A673 (cell line): ENCODE results near the gene GPS1. TPM values are rescaled to one million over a fixed set of nuclear protein-coding genes. Genes with fewer than 3 reads are reported as not detected.
A peak's percentile ranks its signal among the peaks of the same experiment; 100 is the strongest.

Source experiments
- BruUV-seq: library from RNA; stranded (reverse); fragments of 400-500 nt; replicated peaks from 2 replicates; lab custom pipeline; 2021; lab: Mats Ljungman, UMichigan
- CTCF ChIA-PET: fragments of 300-600 bp; sonication (Branson Sonifier 250); formaldehyde crosslinking; loops from one replicate; lab custom pipeline; 2022; ENCODE audit warnings: antibody characterized with exemption; lab: Charles Lee
- POLR2A ChIA-PET: fragments of 300-600 bp; sonication (Branson Sonifier 250); formaldehyde crosslinking; loops from one replicate; lab custom pipeline; 2022; ENCODE audit warnings: antibody characterized with exemption; ENCODE audit not compliant: low non-redundant PET; lab: Charles Lee
- DNase-seq: peaks from one replicate; pipeline ENCODE4 v3.0.0-alpha.2; 2015; ENCODE audit warnings: low spot score
- H3K27ac ChIP-seq: fragments of 200-600 bp; sonication (generic); 2 replicates; pipeline ENCODE4 v1.5.1; 2016; ENCODE audit warnings: mixed run types, low read depth, mild to moderate bottlenecking, mixed read lengths, antibody characterized with exemption, low read length; ENCODE audit not compliant: poor library complexity, severe bottlenecking
- H3K27me3 ChIP-seq: fragments of 200-600 bp; sonication (generic); replicated peaks from 2 replicates; pipeline ENCODE4 v1.6.1; 2017; ENCODE audit warnings: mixed run types, low read depth, mild to moderate bottlenecking, mixed read lengths, antibody characterized with exemption, low read length; ENCODE audit not compliant: insufficient read depth, poor library complexity
- H3K36me3 ChIP-seq: fragments of 200-600 bp; sonication (generic); 2 replicates; pipeline ENCODE4 v1.6.1; 2016; ENCODE audit warnings: mixed run types, mild to moderate bottlenecking, mixed read lengths, antibody characterized with exemption, low read length; ENCODE audit not compliant: insufficient read depth, poor library complexity, severe bottlenecking
- H3K4me1 ChIP-seq: fragments of 200-600 bp; sonication (generic); 2 replicates; pipeline ENCODE4 v1.6.1; 2017; ENCODE audit warnings: mixed run types, mild to moderate bottlenecking, mixed read lengths, antibody characterized with exemption, low read length; ENCODE audit not compliant: insufficient read depth, poor library complexity, severe bottlenecking
- H3K4me3 ChIP-seq: fragments of 200-600 bp; sonication (generic); 2 replicates; pipeline ENCODE4 v1.5.1; 2016; ENCODE audit warnings: low read depth, mixed run types, mild to moderate bottlenecking, mixed read lengths, low read length; ENCODE audit not compliant: poor library complexity, severe bottlenecking
- H3K9me3 ChIP-seq: fragments of 200-600 bp; sonication (generic); 2 replicates; pipeline ENCODE4 v1.6.1; 2016; ENCODE audit warnings: mixed run types, low read depth, mild to moderate bottlenecking, mixed read lengths, antibody characterized with exemption, low read length; ENCODE audit not compliant: poor library complexity, severe bottlenecking
- EZH2 ChIP-seq: fragments of 200-600 bp; sonication (generic); IDR thresholded peaks from 2 replicates; pipeline ENCODE4 v1.6.1; 2017; ENCODE audit warnings: borderline replicate concordance, low read depth, mild to moderate bottlenecking, mixed read lengths, antibody characterized with exemption, low read length; ENCODE audit not compliant: poor library complexity, severe bottlenecking
- intact Hi-C: fragments of 100-400 bp; cut with micrococcal nuclease; formaldehyde crosslinking; loops from one replicate; pipeline ENCODE4 v1.10.0; 2022; ENCODE audit not compliant: unreplicated experiment
- total RNA-seq: library from RNA; stranded (reverse); gene quantifications from 2 replicates; pipeline ENCODE4 v1.2.3, GENCODE V29; 2021
- TF ChIP-seq, protein P1 (sequence below): fragments of 300-800, 200-600 bp; sonication (generic); conservative IDR thresholded peaks from 2 replicates; pipeline ENCODE4 v1.5.1; 2017; ENCODE audit warnings: low read depth, mild to moderate bottlenecking, antibody characterized with exemption, low read length, moderate library complexity, mixed read lengths

GPS1 gene
- total RNA-seq, 1 experiment from 2014 or later: 162 TPM

DNA sequence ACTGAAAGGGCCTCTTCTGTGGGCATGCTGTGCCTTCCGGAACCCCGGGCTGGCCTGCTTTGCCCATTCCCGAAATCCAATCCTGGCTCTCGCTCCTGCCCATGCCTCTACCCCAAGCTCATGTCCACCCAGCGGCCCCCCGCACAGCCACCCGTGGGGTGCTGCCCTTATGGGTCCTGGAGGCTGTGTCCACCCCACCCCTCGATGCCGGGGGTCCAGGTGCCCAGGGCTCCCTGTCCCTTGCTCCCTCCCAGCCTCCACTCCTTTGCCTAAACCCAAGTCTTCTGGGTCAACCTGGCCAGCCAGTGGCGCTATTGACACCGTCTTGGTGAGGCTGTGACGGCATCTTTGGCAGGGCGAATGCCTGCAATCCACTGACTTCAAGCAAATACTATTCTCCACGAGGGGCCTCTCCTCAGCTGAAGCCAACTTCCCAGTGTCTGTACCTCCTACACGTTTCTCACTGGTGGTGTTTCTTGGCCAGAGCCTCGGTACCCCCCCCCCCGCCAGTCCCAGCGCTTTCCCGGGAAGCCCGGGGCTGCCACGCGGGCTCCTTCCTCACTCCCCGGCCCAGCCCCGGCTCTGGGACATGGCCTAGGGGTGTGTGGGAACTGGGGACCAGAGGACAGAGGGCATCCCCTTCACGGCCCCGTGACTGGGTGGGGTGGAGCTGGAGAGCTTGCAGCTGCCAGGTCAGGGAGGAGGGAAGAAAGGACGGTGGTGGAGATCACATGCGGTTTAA is 26.1 kb downstream of the GPS1 start:
- POLR2A ChIA-PET: no interaction called here
- H3K27ac ChIP-seq: peak overlapping the region; percentile 2
- H3K27me3 ChIP-seq: no peaks in the 10 kb centered on the region
- peaks cover 55% of the 10 kb centered on the region for H3K36me3 ChIP-seq
- CTCF ChIA-PET: no interaction called here
- H3K4me3 ChIP-seq: no peak overlapping the region
- H3K4me1 ChIP-seq: no peaks in the 10 kb centered on the region
- intact Hi-C loops: no loop called here
- no peaks in the 10 kb centered on the region for H3K9me3 ChIP-seq
- no peak for TF ChIP-seq EZH2
- TF ChIP-seq, protein P1, sequence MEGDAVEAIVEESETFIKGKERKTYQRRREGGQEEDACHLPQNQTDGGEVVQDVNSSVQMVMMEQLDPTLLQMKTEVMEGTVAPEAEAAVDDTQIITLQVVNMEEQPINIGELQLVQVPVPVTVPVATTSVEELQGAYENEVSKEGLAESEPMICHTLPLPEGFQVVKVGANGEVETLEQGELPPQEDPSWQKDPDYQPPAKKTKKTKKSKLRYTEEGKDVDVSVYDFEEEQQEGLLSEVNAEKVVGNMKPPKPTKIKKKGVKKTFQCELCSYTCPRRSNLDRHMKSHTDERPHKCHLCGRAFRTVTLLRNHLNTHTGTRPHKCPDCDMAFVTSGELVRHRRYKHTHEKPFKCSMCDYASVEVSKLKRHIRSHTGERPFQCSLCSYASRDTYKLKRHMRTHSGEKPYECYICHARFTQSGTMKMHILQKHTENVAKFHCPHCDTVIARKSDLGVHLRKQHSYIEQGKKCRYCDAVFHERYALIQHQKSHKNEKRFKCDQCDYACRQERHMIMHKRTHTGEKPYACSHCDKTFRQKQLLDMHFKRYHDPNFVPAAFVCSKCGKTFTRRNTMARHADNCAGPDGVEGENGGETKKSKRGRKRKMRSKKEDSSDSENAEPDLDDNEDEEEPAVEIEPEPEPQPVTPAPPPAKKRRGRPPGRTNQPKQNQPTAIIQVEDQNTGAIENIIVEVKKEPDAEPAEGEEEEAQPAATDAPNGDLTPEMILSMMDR: no peak
- no TSS peak for BruUV-seq
- no peak for DNase-seq

DNA sequence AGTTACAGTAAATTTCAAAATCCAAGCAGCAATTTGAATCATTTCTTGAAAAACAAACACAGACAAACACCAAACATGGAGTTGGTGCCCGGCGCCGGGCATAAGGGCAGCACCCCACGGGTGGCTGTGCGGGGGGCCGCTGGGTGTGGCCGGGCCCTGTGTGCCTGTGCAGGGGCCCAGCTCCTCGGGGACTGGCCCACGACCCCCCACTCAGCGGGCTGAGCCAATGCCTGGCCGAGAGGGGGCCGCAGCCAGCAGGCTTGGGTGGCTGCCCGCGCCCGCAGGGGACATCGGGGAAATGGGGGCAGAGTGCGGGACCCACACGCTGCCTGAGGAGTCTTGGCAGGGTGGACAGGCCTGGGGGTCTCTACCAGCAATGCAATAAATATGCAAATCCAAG is 26.7 kb downstream of the GPS1 start:
- no peak for TF ChIP-seq EZH2
- TF ChIP-seq, protein P1: no peak
- Histone ChIP-seq H3K27ac (peak overlapping the region; percentile 2), H3K27me3 (no peaks in the 10 kb centered on the region), H3K9me3 (no peaks in the 10 kb centered on the region), H3K4me1 (no peaks in the 10 kb centered on the region), H3K4me3 (no peak overlapping the region), H3K36me3 (peaks cover 62% of the 10 kb centered on the region)
- ChIA-PET CTCF (no interaction called here), POLR2A (no interaction called here)
- intact Hi-C loops: no loop called here
- BruUV-seq: TSS peak; percentile 35
- DNase-seq: no peak

DNA sequence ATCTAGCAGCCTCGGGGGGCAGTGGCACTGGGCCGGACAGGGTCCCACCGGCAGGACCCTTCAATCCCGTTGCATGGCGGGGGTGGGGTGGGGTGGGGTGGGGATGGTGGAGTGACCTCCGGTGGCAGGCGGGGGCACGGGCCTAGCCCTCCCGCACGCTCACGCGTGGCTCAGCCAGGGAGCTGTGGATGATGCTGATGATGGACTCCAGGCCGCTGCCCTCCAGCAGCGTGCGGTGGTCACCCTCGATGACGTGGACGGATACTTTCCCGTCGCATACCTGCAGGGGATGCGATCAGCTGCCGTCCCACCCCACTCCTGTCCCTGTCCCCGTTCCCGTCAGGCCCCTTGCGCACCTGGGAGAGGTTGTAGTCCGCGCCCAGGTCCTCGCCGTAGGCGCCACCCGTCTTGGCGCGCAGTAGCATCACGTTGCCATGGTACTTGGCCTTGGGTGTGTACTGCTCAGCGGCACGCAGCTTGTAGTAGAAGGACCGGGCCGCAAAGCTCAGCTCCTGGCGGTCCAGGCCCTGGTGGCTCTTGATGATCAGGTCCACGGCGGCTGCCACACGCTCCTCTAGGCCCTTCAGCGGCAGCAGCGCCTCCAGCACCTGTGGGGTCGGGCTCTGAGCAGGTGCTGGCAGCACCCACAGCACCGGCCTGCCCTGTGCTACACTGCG is 27.4 kb downstream of the GPS1 start:
- DNase-seq: no peak
- Histone ChIP-seq H3K27me3 (no peaks in the 10 kb centered on the region), H3K36me3 (peaks cover 69% of the 10 kb centered on the region), H3K4me1 (no peaks in the 10 kb centered on the region), H3K27ac (no peak overlapping the region), H3K9me3 (no peaks in the 10 kb centered on the region), H3K4me3 (no peak overlapping the region)
- intact Hi-C loops: no loop called here
- ChIA-PET CTCF (no interaction called here), POLR2A (interaction anchor here (0.6 kb wide), 1 partner anchor 56 kb away, joined by 23 read pairs; the partner anchor contains the start of genes CENPX and LRRC45)
- TF ChIP-seq, protein P1: no peak
- no peak for TF ChIP-seq EZH2
- no TSS peak for BruUV-seq
